Measurements from ENCODE around the gene SLCO2B1. TPM values are rescaled to one million over a fixed set of nuclear protein-coding genes. Genes with fewer than 3 reads are reported as not detected.

SLCO2B1 gene, protein sequence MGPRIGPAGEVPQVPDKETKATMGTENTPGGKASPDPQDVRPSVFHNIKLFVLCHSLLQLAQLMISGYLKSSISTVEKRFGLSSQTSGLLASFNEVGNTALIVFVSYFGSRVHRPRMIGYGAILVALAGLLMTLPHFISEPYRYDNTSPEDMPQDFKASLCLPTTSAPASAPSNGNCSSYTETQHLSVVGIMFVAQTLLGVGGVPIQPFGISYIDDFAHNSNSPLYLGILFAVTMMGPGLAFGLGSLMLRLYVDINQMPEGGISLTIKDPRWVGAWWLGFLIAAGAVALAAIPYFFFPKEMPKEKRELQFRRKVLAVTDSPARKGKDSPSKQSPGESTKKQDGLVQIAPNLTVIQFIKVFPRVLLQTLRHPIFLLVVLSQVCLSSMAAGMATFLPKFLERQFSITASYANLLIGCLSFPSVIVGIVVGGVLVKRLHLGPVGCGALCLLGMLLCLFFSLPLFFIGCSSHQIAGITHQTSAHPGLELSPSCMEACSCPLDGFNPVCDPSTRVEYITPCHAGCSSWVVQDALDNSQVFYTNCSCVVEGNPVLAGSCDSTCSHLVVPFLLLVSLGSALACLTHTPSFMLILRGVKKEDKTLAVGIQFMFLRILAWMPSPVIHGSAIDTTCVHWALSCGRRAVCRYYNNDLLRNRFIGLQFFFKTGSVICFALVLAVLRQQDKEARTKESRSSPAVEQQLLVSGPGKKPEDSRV
- total RNA-seq (100 to 1,000 TPM in 1 of 2 donors, 10 to 100 TPM in 1; 92.1 to 184 TPM), polyA plus RNA-seq (100 to 1,000 TPM in 1 of 2 donors, 10 to 100 TPM in 1; 52.7 to 179 TPM)

GRCh38 chr11:75150879-75151278 is at the start of gene SLCO2B1:
Gene SLCO2B1 (plus strand): TSS chr11:75151107. CDS start chr11:75151382, 275 bp downstream.
- no peak for DNase-seq (ENCODE audit: low spot score)
- H3K4me3 ChIP-seq (ENCODE audit: low read depth in 1 of 3, low read length in 3 of 3) = peak within 1 kb of the TSS in 2 of 3 donors; percentile 7 to 37
- peaks cover 20 to 52% (median 37%) of the 10 kb centered on the region in 4 donors for H3K4me1 ChIP-seq (ENCODE audit: control insufficient read depth in 4 of 4, insufficient read depth in 4 of 4, low read length in 3 of 4)
- H3K27me3 ChIP-seq (ENCODE audit: control insufficient read depth in 4 of 4, insufficient read depth in 4 of 4, low read length in 3 of 4) = no peaks in the 10 kb centered on the region
- 64% methylated on average over 4 of the region's 4 CpGs for WGBS
- no peaks in the 10 kb centered on the region for H3K36me3 ChIP-seq (ENCODE audit: control insufficient read depth in 4 of 4, insufficient read depth in 3 of 4, low read depth in 1 of 4, low read length in 3 of 4)
- no peak within 1 kb of the TSS for H3K27ac ChIP-seq (ENCODE audit: low read depth in 1 of 2, low read length in 2 of 2)
- H3K9me3 ChIP-seq (ENCODE audit: control insufficient read depth in 4 of 4, low read length in 3 of 4) = no peaks in the 10 kb centered on the region
- peak within 1 kb of the TSS in 1 of 2 donors; percentile 60 for H3K9ac ChIP-seq (ENCODE audit: low read depth in 1 of 2, low read length in 2 of 2)
- TF ChIP-seq RAD21 (IDR thresholded peaks at IDR 0.05) (peak in 1 of 2 donors; percentile 3), JUND (IDR thresholded peaks at IDR 0.05) (no peak)

GRCh38 chr11:75101424-75102128 is 49.3 kb upstream of the SLCO2B1 start:
- H3K9me3 ChIP-seq (ENCODE audit: control insufficient read depth in 4 of 4, low read length in 3 of 4) = no peaks in the 10 kb centered on the region
- no peaks in the 10 kb centered on the region for H3K36me3 ChIP-seq (ENCODE audit: control insufficient read depth in 4 of 4, insufficient read depth in 3 of 4, low read depth in 1 of 4, low read length in 3 of 4)
- H3K27me3 ChIP-seq (ENCODE audit: control insufficient read depth in 4 of 4, insufficient read depth in 4 of 4, low read length in 3 of 4) = peaks cover 0 to 14% (median 0%) of the 10 kb centered on the region in 4 donors
- H3K4me1 ChIP-seq (ENCODE audit: control insufficient read depth in 4 of 4, insufficient read depth in 4 of 4, low read length in 3 of 4) = no peaks in the 10 kb centered on the region
- H3K9ac ChIP-seq (ENCODE audit: low read depth in 1 of 2, low read length in 2 of 2) = no peak overlapping the region
- 86% methylated on average over 8 of the region's 8 CpGs for WGBS
- no peak overlapping the region for H3K4me3 ChIP-seq (ENCODE audit: low read depth in 1 of 3, low read length in 3 of 3)
- TF ChIP-seq CTCF (IDR thresholded peaks at IDR 0.05; ENCODE audit: low read depth, low read length, missing input control) (no peak), GABPA (IDR thresholded peaks at IDR 0.05 in 1 of 2, conservative IDR thresholded peaks at IDR 0.05 in 1 of 2) (no peak), SP1 (IDR thresholded peaks at IDR 0.05) (no peak), JUND (IDR thresholded peaks at IDR 0.05) (no peak), FOXA1 (IDR thresholded peaks at IDR 0.05) (no peak), ATF3 (IDR thresholded peaks at IDR 0.05) (no peak), FOXA2 (IDR thresholded peaks at IDR 0.05) (no peak), RXRA (IDR thresholded peaks at IDR 0.05) (no peak), RAD21 (IDR thresholded peaks at IDR 0.05) (no peak), NR2F2 (IDR thresholded peaks at IDR 0.05) (no peak), EGR1 (IDR thresholded peaks at IDR 0.05; ENCODE audit: low read depth in 2 of 2) (no peak), HNF4G (IDR thresholded peaks at IDR 0.05) (no peak), YY1 (IDR thresholded peaks at IDR 0.05) (no peak), HNF4A (conservative IDR thresholded peaks at IDR 0.05) (no peak), TAF1 (conservative IDR thresholded peaks at IDR 0.05) (no peak)
- TF ChIP-seq, protein P1, sequence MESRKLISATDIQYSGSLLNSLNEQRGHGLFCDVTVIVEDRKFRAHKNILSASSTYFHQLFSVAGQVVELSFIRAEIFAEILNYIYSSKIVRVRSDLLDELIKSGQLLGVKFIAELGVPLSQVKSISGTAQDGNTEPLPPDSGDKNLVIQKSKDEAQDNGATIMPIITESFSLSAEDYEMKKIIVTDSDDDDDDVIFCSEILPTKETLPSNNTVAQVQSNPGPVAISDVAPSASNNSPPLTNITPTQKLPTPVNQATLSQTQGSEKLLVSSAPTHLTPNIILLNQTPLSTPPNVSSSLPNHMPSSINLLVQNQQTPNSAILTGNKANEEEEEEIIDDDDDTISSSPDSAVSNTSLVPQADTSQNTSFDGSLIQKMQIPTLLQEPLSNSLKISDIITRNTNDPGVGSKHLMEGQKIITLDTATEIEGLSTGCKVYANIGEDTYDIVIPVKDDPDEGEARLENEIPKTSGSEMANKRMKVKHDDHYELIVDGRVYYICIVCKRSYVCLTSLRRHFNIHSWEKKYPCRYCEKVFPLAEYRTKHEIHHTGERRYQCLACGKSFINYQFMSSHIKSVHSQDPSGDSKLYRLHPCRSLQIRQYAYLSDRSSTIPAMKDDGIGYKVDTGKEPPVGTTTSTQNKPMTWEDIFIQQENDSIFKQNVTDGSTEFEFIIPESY (IDR thresholded peaks at IDR 0.05) = no peak
- no peak for DNase-seq (ENCODE audit: low spot score)
- H3K27ac ChIP-seq (ENCODE audit: low read depth in 1 of 2, low read length in 2 of 2) = no peak overlapping the region

Measured in liver (tissue), 9 donors.